OCI-LY3 (cell line): ENCODE data around the gene AATK.

ENCODE experiments used
- H2AFZ ChIP-seq: fragments of 200-600, 300-600 bp; shearing (Covaris generic); 2 replicates; pipeline ENCODE4 v1.6.0; 2014; ENCODE audit warnings: antibody characterized with exemption, low read depth, low read length
- H3K27ac ChIP-seq: fragments of 200-600, 300-600 bp; sonication (generic); 2 replicates; pipeline ENCODE4 v1.5.1; 2014; ENCODE audit warnings: mild to moderate bottlenecking, low read length, moderate library complexity, mixed read lengths
- H3K27me3 ChIP-seq: fragments of 200-600, 300-600 bp; sonication (generic); 2 replicates; pipeline ENCODE4 v1.6.1; 2014; ENCODE audit warnings: low read depth, low read length, mixed read lengths
- H3K36me3 ChIP-seq: fragments of 200-600, 300-600 bp; sonication (generic); replicated peaks from 2 replicates; pipeline ENCODE3; 2014; ENCODE audit warnings: low read depth, low read length, mixed read lengths
- H3K4me1 ChIP-seq: fragments of 300-600, 200-600 bp; sonication (generic); 2 replicates; pipeline ENCODE4 v1.6.1; 2014; ENCODE audit warnings: low read length, mixed read lengths
- H3K4me2 ChIP-seq: fragments of 200-600, 300-600 bp; sonication (generic); 2 replicates; pipeline ENCODE4 v1.6.1; 2014; ENCODE audit warnings: low read length, mixed read lengths
- H3K4me3 ChIP-seq: fragments of 300-600, 200-600 bp; sonication (generic); 2 replicates; pipeline ENCODE4 v1.5.1; 2014; ENCODE audit warnings: antibody characterized with exemption, mild to moderate bottlenecking, low read length, moderate library complexity
- H3K79me2 ChIP-seq: fragments of 300-600, 200-600 bp; shearing (Covaris generic); 2 replicates; pipeline ENCODE4 v1.6.1; 2014; ENCODE audit warnings: mild to moderate bottlenecking, low read length, mixed read lengths
- H3K9ac ChIP-seq: fragments of 300-600, 200-600 bp; shearing (Covaris generic); 2 replicates; pipeline ENCODE4 v1.6.0; 2014; ENCODE audit warnings: mild to moderate bottlenecking, low read length, moderate library complexity
- H3K9me3 ChIP-seq: fragments of 200-600, 300-600 bp; shearing (Covaris generic); 2 replicates; pipeline ENCODE4 v1.6.1; 2014; ENCODE audit warnings: low read length, mixed read lengths; ENCODE audit not compliant: insufficient read depth
- H4K20me1 ChIP-seq: fragments of 200-600, 300-600 bp; sonication (generic); 2 replicates; pipeline ENCODE4 v1.6.1; 2016; ENCODE audit warnings: low read length, mixed read lengths; ENCODE audit not compliant: insufficient read depth
- EZH2phosphoT487 ChIP-seq: fragments of 200-600 bp; shearing (Covaris generic); IDR thresholded peaks from 2 replicates; pipeline ENCODE4 v1.6.1; 2018; ENCODE audit warnings: antibody characterized with exemption, mixed run types, low read depth
- TF ChIP-seq, protein P1 (sequence below): fragments of 200-600, 300-600 bp; sonication (generic); IDR thresholded peaks from 2 replicates; pipeline ENCODE4 v1.5.1; 2014; ENCODE audit warnings: antibody characterized with exemption, low read length, low read depth

AATK gene

DNA sequence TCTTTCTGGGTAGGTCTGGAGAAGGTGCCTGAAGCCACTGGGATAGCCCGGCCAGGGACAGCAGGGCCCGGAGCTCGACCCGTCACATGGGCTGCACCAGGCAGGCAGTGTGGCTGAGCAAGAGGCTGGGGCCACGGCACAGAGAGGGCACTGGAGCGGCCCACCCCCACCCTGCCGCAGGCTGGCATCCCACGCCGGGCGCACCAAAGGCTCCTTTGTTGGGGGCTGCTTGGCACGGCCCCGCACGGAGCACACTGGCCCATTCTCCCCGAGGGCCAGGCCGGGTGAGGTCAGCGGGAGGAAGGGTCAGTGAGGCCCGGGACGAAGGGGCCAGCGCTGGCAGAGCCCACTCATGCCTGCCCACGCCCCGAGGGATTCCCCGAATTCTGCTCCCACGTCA, 37.2 kb downstream of the AATK start:
- Histone ChIP-seq H4K20me1 (no peaks in the 10 kb centered on the region), H3K4me3 (no peak overlapping the region), H3K79me2 (no peaks in the 10 kb centered on the region), H3K4me2 (no peak overlapping the region), H3K4me1 (no peaks in the 10 kb centered on the region), H3K27ac (no peak overlapping the region), H3K36me3 (no peaks in the 10 kb centered on the region), H3K27me3 (no peaks in the 10 kb centered on the region), H3K9ac (no peak overlapping the region), H2AFZ (no peak overlapping the region), H3K9me3 (no peaks in the 10 kb centered on the region)
- no peak for TF ChIP-seq EZH2phosphoT487
- TF ChIP-seq, protein P1, sequence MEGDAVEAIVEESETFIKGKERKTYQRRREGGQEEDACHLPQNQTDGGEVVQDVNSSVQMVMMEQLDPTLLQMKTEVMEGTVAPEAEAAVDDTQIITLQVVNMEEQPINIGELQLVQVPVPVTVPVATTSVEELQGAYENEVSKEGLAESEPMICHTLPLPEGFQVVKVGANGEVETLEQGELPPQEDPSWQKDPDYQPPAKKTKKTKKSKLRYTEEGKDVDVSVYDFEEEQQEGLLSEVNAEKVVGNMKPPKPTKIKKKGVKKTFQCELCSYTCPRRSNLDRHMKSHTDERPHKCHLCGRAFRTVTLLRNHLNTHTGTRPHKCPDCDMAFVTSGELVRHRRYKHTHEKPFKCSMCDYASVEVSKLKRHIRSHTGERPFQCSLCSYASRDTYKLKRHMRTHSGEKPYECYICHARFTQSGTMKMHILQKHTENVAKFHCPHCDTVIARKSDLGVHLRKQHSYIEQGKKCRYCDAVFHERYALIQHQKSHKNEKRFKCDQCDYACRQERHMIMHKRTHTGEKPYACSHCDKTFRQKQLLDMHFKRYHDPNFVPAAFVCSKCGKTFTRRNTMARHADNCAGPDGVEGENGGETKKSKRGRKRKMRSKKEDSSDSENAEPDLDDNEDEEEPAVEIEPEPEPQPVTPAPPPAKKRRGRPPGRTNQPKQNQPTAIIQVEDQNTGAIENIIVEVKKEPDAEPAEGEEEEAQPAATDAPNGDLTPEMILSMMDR, result no peak

DNA sequence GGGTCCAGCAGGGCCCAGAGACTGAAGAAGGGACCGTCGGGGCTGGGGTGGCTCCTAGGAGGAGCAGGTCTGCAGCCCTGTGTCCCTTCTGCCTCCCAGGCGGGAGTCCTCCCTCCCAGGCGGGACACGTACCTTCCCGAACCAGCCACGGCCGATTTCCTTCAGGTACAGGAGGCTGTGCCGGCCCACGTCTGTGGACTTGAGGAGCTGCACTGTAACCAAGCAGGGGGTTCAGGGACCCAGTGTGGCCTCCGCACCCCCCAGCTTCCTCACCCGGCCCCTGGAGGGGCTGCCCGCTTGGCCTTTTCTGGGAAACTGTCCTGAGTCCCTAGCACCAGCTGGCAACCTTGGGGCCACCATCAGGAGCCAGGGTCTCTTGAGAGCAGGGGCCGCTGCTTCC, 37.7 kb downstream of the AATK start:
- Histone ChIP-seq H3K9me3 (no peaks in the 10 kb centered on the region), H3K4me1 (no peaks in the 10 kb centered on the region), H3K27ac (no peak overlapping the region), H3K9ac (no peak overlapping the region), H4K20me1 (no peaks in the 10 kb centered on the region), H3K27me3 (no peaks in the 10 kb centered on the region), H3K79me2 (no peaks in the 10 kb centered on the region), H3K4me3 (no peak overlapping the region), H2AFZ (no peak overlapping the region), H3K4me2 (no peak overlapping the region), H3K36me3 (no peaks in the 10 kb centered on the region)
- TF ChIP-seq, protein P1, result no peak
- no peak for TF ChIP-seq EZH2phosphoT487

GRCh38 chr17:81127526-81128177, 38.4 kb downstream of the AATK start:
- H4K20me1 ChIP-seq, result no peaks in the 10 kb centered on the region

GRCh38 chr17:81127133-81127455, 38.9 kb downstream of the AATK start:
- Histone ChIP-seq H3K79me2 (no peaks in the 10 kb centered on the region), H3K36me3 (no peaks in the 10 kb centered on the region), H3K9me3 (no peaks in the 10 kb centered on the region), H3K27me3 (no peaks in the 10 kb centered on the region), H3K4me2 (no peak overlapping the region), H2AFZ (no peak overlapping the region), H3K9ac (no peak overlapping the region), H4K20me1 (no peaks in the 10 kb centered on the region), H3K27ac (no peak overlapping the region), H3K4me1 (no peaks in the 10 kb centered on the region), H3K4me3 (no peak overlapping the region)
- TF ChIP-seq, protein P1, result no peak
- no peak for TF ChIP-seq EZH2phosphoT487

More at GRCh38 chr17:81127526-81128177, 38.4 kb downstream of the AATK start:
- Histone ChIP-seq H3K27ac (no peak overlapping the region), H2AFZ (no peak overlapping the region), H3K36me3 (no peaks in the 10 kb centered on the region), H3K4me3 (no peak overlapping the region), H3K9me3 (no peaks in the 10 kb centered on the region), H3K9ac (no peak overlapping the region), H3K4me1 (no peaks in the 10 kb centered on the region), H3K79me2 (no peaks in the 10 kb centered on the region), H3K4me2 (no peak overlapping the region), H3K27me3 (no peaks in the 10 kb centered on the region)
- TF ChIP-seq, protein P1, result no peak
- TF ChIP-seq EZH2phosphoT487, result no peak
